ENCODE results near the gene SMARCE1.

DNA sequence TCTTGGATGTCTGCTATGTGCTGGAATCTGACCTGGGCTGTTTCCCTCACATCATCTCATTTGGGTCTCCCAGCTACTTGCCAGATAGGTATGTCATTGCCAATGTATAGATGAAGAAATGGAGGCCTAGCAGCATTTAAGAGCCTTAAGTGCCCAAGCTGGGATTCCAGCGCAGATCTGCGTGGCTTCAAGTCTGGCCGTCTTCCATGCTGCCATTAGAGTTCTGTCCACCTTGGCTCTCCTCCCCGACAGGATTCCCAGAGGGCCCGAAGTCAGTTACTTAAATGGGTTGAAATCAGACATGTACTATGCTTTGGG lies 49.4 kb downstream of the SMARCE1 start:
- TF ChIP-seq, protein P1, sequence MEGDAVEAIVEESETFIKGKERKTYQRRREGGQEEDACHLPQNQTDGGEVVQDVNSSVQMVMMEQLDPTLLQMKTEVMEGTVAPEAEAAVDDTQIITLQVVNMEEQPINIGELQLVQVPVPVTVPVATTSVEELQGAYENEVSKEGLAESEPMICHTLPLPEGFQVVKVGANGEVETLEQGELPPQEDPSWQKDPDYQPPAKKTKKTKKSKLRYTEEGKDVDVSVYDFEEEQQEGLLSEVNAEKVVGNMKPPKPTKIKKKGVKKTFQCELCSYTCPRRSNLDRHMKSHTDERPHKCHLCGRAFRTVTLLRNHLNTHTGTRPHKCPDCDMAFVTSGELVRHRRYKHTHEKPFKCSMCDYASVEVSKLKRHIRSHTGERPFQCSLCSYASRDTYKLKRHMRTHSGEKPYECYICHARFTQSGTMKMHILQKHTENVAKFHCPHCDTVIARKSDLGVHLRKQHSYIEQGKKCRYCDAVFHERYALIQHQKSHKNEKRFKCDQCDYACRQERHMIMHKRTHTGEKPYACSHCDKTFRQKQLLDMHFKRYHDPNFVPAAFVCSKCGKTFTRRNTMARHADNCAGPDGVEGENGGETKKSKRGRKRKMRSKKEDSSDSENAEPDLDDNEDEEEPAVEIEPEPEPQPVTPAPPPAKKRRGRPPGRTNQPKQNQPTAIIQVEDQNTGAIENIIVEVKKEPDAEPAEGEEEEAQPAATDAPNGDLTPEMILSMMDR (conservative IDR thresholded peaks at IDR 0.05; ENCODE audit: low read depth, low read length) = no peak
- TF ChIP-seq EZH2 (IDR thresholded peaks at IDR 0.05; ENCODE audit: low read length, unreplicated experiment) = no peak
- no peak for TF ChIP-seq EZH2phosphoT487 (IDR thresholded peaks at IDR 0.05; ENCODE audit: borderline replicate concordance, low read length)
